Thyroid gland (tissue), 4 donors: ENCODE measurements around the gene PPM1N. TPM values are rescaled to one million over a fixed set of nuclear protein-coding genes. Genes with fewer than 3 reads are reported as not detected.

ENCODE experiments used
- DNase-seq, 2 donors: peaks; one replicate each; pipeline ENCODE4 v3.0.0-alpha.2; 2019
- H3K27ac ChIP-seq, 3 donors: fragments of 200-600 bp; sonication (generic); 1 replicate in 2 of 3; 2 replicates in 1 of 3; pipeline ENCODE4 v1.5.1; 2016 to 2019; ENCODE audit warnings: mild to moderate bottlenecking in 1 of 3, moderate library complexity in 1 of 3
- H3K27me3 ChIP-seq: fragments of 200-600 bp; sonication (generic); one replicate; pipeline ENCODE4 v1.5.1; 2019
- H3K36me3 ChIP-seq, 2 donors: fragments of 200-600 bp; sonication (generic); one replicate each; pipeline ENCODE4 v1.5.1; 2016 to 2019
- H3K4me1 ChIP-seq, 2 donors: fragments of 200-600 bp; sonication (generic); one replicate each; pipeline ENCODE4 v1.5.1; 2017 to 2019
- H3K4me3 ChIP-seq, 3 donors: fragments of 200-600 bp; sonication (generic); replicated peaks in 1 of 3; 1 replicate in 2 of 3; 2 replicates in 1 of 3; pipeline ENCODE4 v1.5.1; 2016; ENCODE audit warnings: mild to moderate bottlenecking in 1 of 3
- H3K9me3 ChIP-seq: fragments of 200-600 bp; sonication (generic); one replicate; pipeline ENCODE4 v1.5.1; 2017
- CTCF ChIP-seq, 6 experiments: fragments of 200-600 bp in 3 of 6; fragments of 450-650 bp in 3 of 6; sonication (generic) in 3 of 6; IDR thresholded peaks; one replicate each; pipeline ENCODE4 v1.5.1; 2016 to 2019; ENCODE audit warnings: antibody characterized with exemption in 6 of 6, mild to moderate bottlenecking in 2 of 6, inconsistent platforms in 1 of 6, moderate library complexity in 1 of 6
- POLR2A ChIP-seq, 2 donors: fragments of 450-650 bp; IDR thresholded peaks; one replicate each; pipeline ENCODE4 v1.6.1; 2017; ENCODE audit warnings: antibody characterized with exemption in 2 of 2, mild to moderate bottlenecking in 2 of 2, moderate library complexity in 1 of 2
- WGBS, 2 donors: methylation state at CpG; one replicate each; pipeline ENCODE4 v1.1.5; 2017; 5-methylcytosine and 5-hydroxymethylcytosine counted together
- intact Hi-C: fragments of 100-400 bp; cut with DNase I; formaldehyde crosslinking; loops from one replicate; pipeline ENCODE4 v1.15.1; 2023
- total RNA-seq, 4 donors: library from RNA; depleted of rRNA; stranded (reverse); fragments of >200 nt; gene quantifications; one replicate each; pipeline ENCODE4 v1.2.3, GENCODE V29; 2016

The PPM1N gene
- 1 to 10 TPM in 1 of 4 donors, under 1 TPM in 1, not detected in 2; 0.73 to 1.1 TPM for total RNA-seq

GRCh38 chr19:45498411-45499195, at the start of gene PPM1N:
Gene PPM1N, plus strand, starts transcription at chr19:45498443. Its CDS starts 30 bp downstream, at chr19:45498473.
- Histone ChIP-seq H3K27me3 (peaks cover 10% of the 10 kb centered on the region), H3K27ac (no peak within 1 kb of the TSS), H3K4me3 (no peak within 1 kb of the TSS), H3K9me3 (no peaks in the 10 kb centered on the region), H3K4me1 (peaks cover 16 to 32% of the 10 kb centered on the region in 2 donors), H3K36me3 (no peaks in the 10 kb centered on the region)
- DNase-seq = no peak
- intact Hi-C loops = no loop called here
- no peak for TF ChIP-seq CTCF (IDR thresholded peaks at IDR 0.05)
- TF ChIP-seq POLR2A (IDR thresholded peaks at IDR 0.05) = no peak
- WGBS, 2 donors = 1 to 2% methylated on average over 20 to 44 of the region's 89 CpGs

GRCh38 chr19:45448887-45449299, 49.4 kb upstream of the PPM1N start:
- intact Hi-C loops = no loop called here
- Histone ChIP-seq H3K9me3 (no peaks in the 10 kb centered on the region), H3K4me3 (no peak overlapping the region), H3K27ac (peak overlapping the region in 1 of 3 donors; percentile 8), H3K36me3 (no peaks in the 10 kb centered on the region), H3K27me3 (no peaks in the 10 kb centered on the region), H3K4me1 (peaks cover 24 to 25% of the 10 kb centered on the region in 2 donors)
- DNase-seq = no peak
- TF ChIP-seq POLR2A (IDR thresholded peaks at IDR 0.05) (no peak), CTCF (IDR thresholded peaks at IDR 0.05) (no peak)
- WGBS, 2 donors = 70 to 72% methylated on average over 7 of the region's 7 CpGs

- no peak for DNase-seq
- H3K27ac ChIP-seq = peak overlapping the region; percentile 23 to 84 (median 83)
- 40 to 46% methylated on average over 5 of the region's 5 CpGs for WGBS, 2 donors
- TF ChIP-seq POLR2A (IDR thresholded peaks at IDR 0.05) (no peak), CTCF (IDR thresholded peaks at IDR 0.05) (no peak)
- peak overlapping the region in 1 of 3 donors; percentile 60 for H3K4me3 ChIP-seq
- no peaks in the 10 kb centered on the region for H3K36me3 ChIP-seq
- H3K4me1 ChIP-seq = peaks cover 18 to 25% of the 10 kb centered on the region in 2 donors
- no peaks in the 10 kb centered on the region for H3K9me3 ChIP-seq
- intact Hi-C loops = no loop called here
- no peaks in the 10 kb centered on the region for H3K27me3 ChIP-seq
Observed at GRCh38 chr19:45450012-45450333, 48.3 kb upstream of the PPM1N start.

- Histone ChIP-seq H3K9me3 (no peaks in the 10 kb centered on the region), H3K36me3 (no peaks in the 10 kb centered on the region), H3K4me3 (peak overlapping the region in 2 of 3 donors; percentile 60 to 80), H3K27ac (peak overlapping the region; percentile 76 to 93 (median 83)), H3K4me1 (peaks cover 29 to 38% of the 10 kb centered on the region in 2 donors), H3K27me3 (no peaks in the 10 kb centered on the region)
- intact Hi-C loops = no loop called here
- TF ChIP-seq POLR2A (IDR thresholded peaks at IDR 0.05) (peak in 1 of 2 donors; percentile 27), CTCF (IDR thresholded peaks at IDR 0.05) (no peak)
- WGBS, 2 donors = 5 to 6% methylated on average over 24 to 28 of the region's 28 CpGs
- peak; percentile 54 to 61 for DNase-seq
Observed at GRCh38 chr19:45451131-45451849, 47.0 kb upstream of the PPM1N start.
